Testis (tissue), 3 donors: ENCODE data around the gene NAGS. TPM values are rescaled to one million over a fixed set of nuclear protein-coding genes. Genes with fewer than 3 reads are reported as not detected.

ENCODE experiments used
- DNase-seq: peaks from one replicate; pipeline ENCODE4 v3.0.0-alpha.2; 2019
- H3K27ac ChIP-seq, 2 donors: fragments of 200-600 bp; sonication (generic); one replicate each; pipeline ENCODE4 v1.5.1; 2019
- H3K27me3 ChIP-seq: fragments of 200-600 bp; sonication (generic); one replicate; pipeline ENCODE4 v1.5.1; 2019
- H3K36me3 ChIP-seq: fragments of 200-600 bp; sonication (generic); one replicate; pipeline ENCODE4 v1.5.1; 2017; ENCODE audit warnings: low read depth; ENCODE audit errors: missing control alignments
- H3K4me1 ChIP-seq: fragments of 200-600 bp; sonication (generic); one replicate; pipeline ENCODE4 v1.5.1; 2019
- H3K4me3 ChIP-seq, 2 donors: fragments of 200-600 bp; sonication (generic); one replicate each; pipeline ENCODE4 v1.5.1; 2017 to 2019
- H3K9me3 ChIP-seq: fragments of 200-600 bp; sonication (generic); one replicate; pipeline ENCODE4 v1.5.1; 2017
- CTCF ChIP-seq, 3 experiments: fragments of 450-650 bp in 2 of 3; fragments of 200-600 bp in 1 of 3; sonication (generic) in 1 of 3; IDR thresholded peaks; one replicate each; pipeline ENCODE4 v1.5.1; 2016 to 2019; ENCODE audit warnings: antibody characterized with exemption in 3 of 3, mild to moderate bottlenecking in 2 of 3, moderate library complexity in 1 of 3
- POLR2A ChIP-seq: fragments of 450-650 bp; IDR thresholded peaks from one replicate; pipeline ENCODE4 v1.6.1; 2017; ENCODE audit warnings: antibody characterized with exemption, mild to moderate bottlenecking, moderate library complexity
- WGBS, 2 donors: methylation state at CpG; one replicate each; pipeline ENCODE4 v1.1.5; 2018; 5-methylcytosine and 5-hydroxymethylcytosine counted together
- intact Hi-C: fragments of 100-400 bp; cut with DNase I; formaldehyde crosslinking; loops from one replicate; pipeline ENCODE4 v1.15.1; 2023; ENCODE audit warnings: low total_unique reads
- polyA plus RNA-seq: library from polyadenylated mRNA; stranded (reverse); fragments of 350-450 nt; fragmentation: Illumina TruSeq; extraction: RNeasy Lipid Tissue Mini Kit (QIAGEN cat#74804); gene quantifications from one replicate; pipeline ENCODE4 v1.2.3, GENCODE V29; 2014; ENCODE audit warnings: low read depth, low replicate concordance; ENCODE audit not compliant: insufficient read depth
- total RNA-seq, 2 donors: library from RNA; depleted of rRNA; stranded (reverse); fragments of >200 nt; gene quantifications; one replicate each; pipeline ENCODE4 v1.2.3, GENCODE V29; 2016

The NAGS gene
- total and polyA plus RNA-seq, 3 donors from 2014 or later, result 2.5 to 6.5 (median 3.1) TPM

- DNase-seq, result no peak
- no peaks in the 10 kb centered on the region for H3K36me3 ChIP-seq
- peaks cover 5% of the 10 kb centered on the region for H3K4me1 ChIP-seq
- no peaks in the 10 kb centered on the region for H3K9me3 ChIP-seq
- intact Hi-C loops, result no loop called here
- no peaks in the 10 kb centered on the region for H3K27me3 ChIP-seq
- no peak overlapping the region for H3K4me3 ChIP-seq
- no peak for TF ChIP-seq POLR2A
- no peak for TF ChIP-seq CTCF (IDR thresholded peaks at IDR 0.05)
- no peak overlapping the region for H3K27ac ChIP-seq
- whole genome bisulfite sequencing, 2 donors, result 90 to 93% methylated on average over 12 of the region's 12 CpGs
These were observed 4.1 kb upstream of the NAGS start for GRCh38 chr17:44000141-44000860.

- DNase-seq, result no peak
- Histone ChIP-seq H3K4me3 (no peak overlapping the region), H3K4me1 (peaks cover 10% of the 10 kb centered on the region), H3K27me3 (no peaks in the 10 kb centered on the region), H3K9me3 (no peaks in the 10 kb centered on the region), H3K27ac (no peak overlapping the region), H3K36me3 (no peaks in the 10 kb centered on the region)
- intact Hi-C loops, result no loop called here
- no peak for TF ChIP-seq POLR2A
- no peak for TF ChIP-seq CTCF (IDR thresholded peaks at IDR 0.05)
- 83 to 87% methylated on average over 6 of the region's 6 CpGs for WGBS, 2 donors
These were observed 3.5 kb upstream of the NAGS start for GRCh38 chr17:44000871-44001460.

- no peak for DNase-seq
- intact Hi-C loops, result no loop called here
- Histone ChIP-seq H3K4me3 (no peak overlapping the region), H3K36me3 (no peaks in the 10 kb centered on the region), H3K27me3 (no peaks in the 10 kb centered on the region), H3K27ac (no peak overlapping the region), H3K4me1 (peaks cover 13% of the 10 kb centered on the region), H3K9me3 (no peaks in the 10 kb centered on the region)
- TF ChIP-seq CTCF (IDR thresholded peaks at IDR 0.05) (no peak), POLR2A (no peak)
- 80 to 94% methylated on average over 2 of the region's 2 CpGs for WGBS, 2 donors
These were observed 2.9 kb upstream of the NAGS start for GRCh38 chr17:44001461-44001920.

- H3K4me1 ChIP-seq, result peaks cover 21% of the 10 kb centered on the region
- H3K27me3 ChIP-seq, result no peaks in the 10 kb centered on the region
- no peak for TF ChIP-seq CTCF (IDR thresholded peaks at IDR 0.05)
- no peak for TF ChIP-seq POLR2A
- no peak overlapping the region for H3K27ac ChIP-seq
- WGBS, 2 donors, result 57 to 60% methylated on average over 8 to 9 of the region's 9 CpGs
- H3K4me3 ChIP-seq, result no peak overlapping the region
- no peaks in the 10 kb centered on the region for H3K36me3 ChIP-seq
- H3K9me3 ChIP-seq, result no peaks in the 10 kb centered on the region
- no peak for DNase-seq
- intact Hi-C loops, result no loop called here
These were observed 2.1 kb upstream of the NAGS start for GRCh38 chr17:44002141-44002848.
